ENCODE measurements around the gene PITPNM2. TPM values are rescaled to one million over a fixed set of nuclear protein-coding genes. Genes with fewer than 3 reads are reported as not detected.

The PITPNM2 gene
- total and polyA plus RNA-seq, 2 experiments from 2014 or later = 0.82 to 3.0 TPM

DNA sequence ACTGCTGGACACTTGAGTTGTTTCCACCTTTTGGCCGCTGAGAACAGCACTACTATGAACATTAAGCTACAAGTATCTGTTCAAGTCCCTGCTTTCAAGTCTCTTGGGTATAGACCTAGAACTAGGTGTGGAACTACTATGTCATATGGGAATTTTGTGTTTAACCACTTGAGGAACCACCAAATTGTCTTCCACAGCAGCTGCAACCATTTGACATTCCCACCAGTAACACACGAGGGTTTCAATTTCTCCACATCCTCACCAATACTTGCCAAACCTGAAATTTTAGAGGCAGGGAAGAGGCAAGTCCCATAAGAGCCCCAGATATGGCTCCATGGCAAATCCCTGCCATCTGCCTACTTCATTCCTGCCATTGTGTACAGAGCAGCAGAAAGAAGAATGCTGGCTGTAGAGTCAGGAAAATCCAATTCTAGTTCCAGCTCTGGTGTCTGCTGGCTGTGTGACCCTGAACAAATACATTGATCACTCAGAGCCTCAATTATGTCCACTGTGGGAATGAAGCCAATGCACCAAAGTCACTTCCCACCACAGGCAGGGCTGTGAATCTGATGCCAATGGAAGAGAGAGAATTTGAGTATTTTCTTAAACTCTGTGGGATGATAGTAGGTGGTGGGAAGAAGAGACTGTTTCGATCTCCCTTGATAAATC lies 17.8 kb downstream of the PITPNM2 start:
- Histone ChIP-seq H3K9me2 (ENCODE audit: insufficient read depth) (no peaks in the 10 kb centered on the region), H3K79me2 (replicated peaks; ENCODE audit: insufficient read depth) (no peaks in the 10 kb centered on the region), H3K4me1 (ENCODE audit: insufficient read depth) (no peaks in the 10 kb centered on the region), H4K20me1 (replicated peaks; ENCODE audit: insufficient read depth) (no peaks in the 10 kb centered on the region), H3K4me3 (no peak overlapping the region), H3K36me3 (ENCODE audit: insufficient read depth) (no peaks in the 10 kb centered on the region), H2AFZ (no peak overlapping the region), H3K27ac (ENCODE audit: low read depth) (no peak overlapping the region), H3K27me3 (ENCODE audit: insufficient read depth) (no peaks in the 10 kb centered on the region), H3K4me2 (no peak overlapping the region), H3F3A (replicated peaks; ENCODE audit: low read depth) (no peaks in the 10 kb centered on the region)
- H3K4me1 Mint-ChIP-seq = no peaks in the 10 kb centered on the region
- ATAC-seq (no peak), DNase-seq (ENCODE audit: low spot score) (no peak)
- peaks cover 3% of the 10 kb centered on the region; the same call in 1 of the 3 replicates for H3K9me3 Mint-ChIP-seq
- no peak overlapping the region for H3K4me3 Mint-ChIP-seq
- TF ChIP-seq ZNF331 (CRISPR knock-in tag; IDR thresholded peaks at IDR 0.05; ENCODE audit: low read depth) (no peak), STAT1 (IDR thresholded peaks at IDR 0.05; ENCODE audit: unreplicated experiment) (no peak), ZNF114 (CRISPR knock-in tag; IDR thresholded peaks at IDR 0.05) (no peak), EZH2phosphoT487 (IDR thresholded peaks at IDR 0.05; ENCODE audit: unreplicated experiment) (no peak)
- TF ChIP-seq, protein P1, sequence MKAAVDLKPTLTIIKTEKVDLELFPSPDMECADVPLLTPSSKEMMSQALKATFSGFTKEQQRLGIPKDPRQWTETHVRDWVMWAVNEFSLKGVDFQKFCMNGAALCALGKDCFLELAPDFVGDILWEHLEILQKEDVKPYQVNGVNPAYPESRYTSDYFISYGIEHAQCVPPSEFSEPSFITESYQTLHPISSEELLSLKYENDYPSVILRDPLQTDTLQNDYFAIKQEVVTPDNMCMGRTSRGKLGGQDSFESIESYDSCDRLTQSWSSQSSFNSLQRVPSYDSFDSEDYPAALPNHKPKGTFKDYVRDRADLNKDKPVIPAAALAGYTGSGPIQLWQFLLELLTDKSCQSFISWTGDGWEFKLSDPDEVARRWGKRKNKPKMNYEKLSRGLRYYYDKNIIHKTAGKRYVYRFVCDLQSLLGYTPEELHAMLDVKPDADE (IDR thresholded peaks at IDR 0.05) = no peak
- TF ChIP-seq, protein P2, sequence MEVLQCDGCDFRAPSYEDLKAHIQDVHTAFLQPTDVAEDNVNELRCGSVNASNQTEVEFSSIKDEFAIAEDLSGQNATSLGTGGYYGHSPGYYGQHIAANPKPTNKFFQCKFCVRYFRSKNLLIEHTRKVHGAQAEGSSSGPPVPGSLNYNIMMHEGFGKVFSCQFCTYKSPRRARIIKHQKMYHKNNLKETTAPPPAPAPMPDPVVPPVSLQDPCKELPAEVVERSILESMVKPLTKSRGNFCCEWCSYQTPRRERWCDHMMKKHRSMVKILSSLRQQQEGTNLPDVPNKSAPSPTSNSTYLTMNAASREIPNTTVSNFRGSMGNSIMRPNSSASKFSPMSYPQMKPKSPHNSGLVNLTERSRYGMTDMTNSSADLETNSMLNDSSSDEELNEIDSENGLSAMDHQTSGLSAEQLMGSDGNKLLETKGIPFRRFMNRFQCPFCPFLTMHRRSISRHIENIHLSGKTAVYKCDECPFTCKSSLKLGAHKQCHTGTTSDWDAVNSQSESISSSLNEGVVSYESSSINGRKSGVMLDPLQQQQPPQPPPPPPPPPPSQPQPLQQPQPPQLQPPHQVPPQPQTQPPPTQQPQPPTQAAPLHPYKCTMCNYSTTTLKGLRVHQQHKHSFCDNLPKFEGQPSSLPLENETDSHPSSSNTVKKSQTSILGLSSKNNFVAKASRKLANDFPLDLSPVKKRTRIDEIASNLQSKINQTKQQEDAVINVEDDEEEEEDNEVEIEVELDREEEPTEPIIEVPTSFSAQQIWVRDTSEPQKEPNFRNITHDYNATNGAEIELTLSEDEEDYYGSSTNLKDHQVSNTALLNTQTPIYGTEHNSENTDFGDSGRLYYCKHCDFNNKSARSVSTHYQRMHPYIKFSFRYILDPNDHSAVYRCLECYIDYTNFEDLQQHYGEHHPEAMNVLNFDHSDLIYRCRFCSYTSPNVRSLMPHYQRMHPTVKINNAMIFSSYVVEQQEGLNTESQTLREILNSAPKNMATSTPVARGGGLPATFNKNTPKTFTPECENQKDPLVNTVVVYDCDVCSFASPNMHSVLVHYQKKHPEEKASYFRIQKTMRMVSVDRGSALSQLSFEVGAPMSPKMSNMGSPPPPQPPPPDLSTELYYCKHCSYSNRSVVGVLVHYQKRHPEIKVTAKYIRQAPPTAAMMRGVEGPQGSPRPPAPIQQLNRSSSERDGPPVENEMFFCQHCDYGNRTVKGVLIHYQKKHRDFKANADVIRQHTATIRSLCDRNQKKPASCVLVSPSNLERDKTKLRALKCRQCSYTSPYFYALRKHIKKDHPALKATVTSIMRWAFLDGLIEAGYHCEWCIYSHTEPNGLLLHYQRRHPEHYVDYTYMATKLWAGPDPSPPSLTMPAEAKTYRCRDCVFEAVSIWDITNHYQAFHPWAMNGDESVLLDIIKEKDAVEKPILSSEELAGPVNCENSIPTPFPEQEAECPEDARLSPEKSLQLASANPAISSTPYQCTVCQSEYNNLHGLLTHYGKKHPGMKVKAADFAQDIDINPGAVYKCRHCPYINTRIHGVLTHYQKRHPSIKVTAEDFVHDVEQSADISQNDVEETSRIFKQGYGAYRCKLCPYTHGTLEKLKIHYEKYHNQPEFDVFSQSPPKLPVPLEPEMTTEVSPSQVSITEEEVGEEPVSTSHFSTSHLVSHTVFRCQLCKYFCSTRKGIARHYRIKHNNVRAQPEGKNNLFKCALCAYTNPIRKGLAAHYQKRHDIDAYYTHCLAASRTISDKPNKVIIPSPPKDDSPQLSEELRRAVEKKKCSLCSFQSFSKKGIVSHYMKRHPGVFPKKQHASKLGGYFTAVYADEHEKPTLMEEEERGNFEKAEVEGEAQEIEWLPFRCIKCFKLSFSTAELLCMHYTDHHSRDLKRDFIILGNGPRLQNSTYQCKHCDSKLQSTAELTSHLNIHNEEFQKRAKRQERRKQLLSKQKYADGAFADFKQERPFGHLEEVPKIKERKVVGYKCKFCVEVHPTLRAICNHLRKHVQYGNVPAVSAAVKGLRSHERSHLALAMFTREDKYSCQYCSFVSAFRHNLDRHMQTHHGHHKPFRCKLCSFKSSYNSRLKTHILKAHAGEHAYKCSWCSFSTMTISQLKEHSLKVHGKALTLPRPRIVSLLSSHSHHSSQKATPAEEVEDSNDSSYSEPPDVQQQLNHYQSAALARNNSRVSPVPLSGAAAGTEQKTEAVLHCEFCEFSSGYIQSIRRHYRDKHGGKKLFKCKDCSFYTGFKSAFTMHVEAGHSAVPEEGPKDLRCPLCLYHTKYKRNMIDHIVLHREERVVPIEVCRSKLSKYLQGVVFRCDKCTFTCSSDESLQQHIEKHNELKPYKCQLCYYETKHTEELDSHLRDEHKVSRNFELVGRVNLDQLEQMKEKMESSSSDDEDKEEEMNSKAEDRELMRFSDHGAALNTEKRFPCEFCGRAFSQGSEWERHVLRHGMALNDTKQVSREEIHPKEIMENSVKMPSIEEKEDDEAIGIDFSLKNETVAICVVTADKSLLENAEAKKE (CRISPR knock-in tag; IDR thresholded peaks at IDR 0.05) = no peak
- no peak overlapping the region for H3K27ac Mint-ChIP-seq
- no peaks in the 10 kb centered on the region for H3K36me3 Mint-ChIP-seq (ENCODE audit: low read depth)
- H3K27me3 Mint-ChIP-seq (ENCODE audit: insufficient read depth, low read depth, poor library complexity) = peaks cover 3% of the 10 kb centered on the region

Measured in GM23338 (cell line).